ENCODE data around the gene MRPL10.

The MRPL10 gene

DNA sequence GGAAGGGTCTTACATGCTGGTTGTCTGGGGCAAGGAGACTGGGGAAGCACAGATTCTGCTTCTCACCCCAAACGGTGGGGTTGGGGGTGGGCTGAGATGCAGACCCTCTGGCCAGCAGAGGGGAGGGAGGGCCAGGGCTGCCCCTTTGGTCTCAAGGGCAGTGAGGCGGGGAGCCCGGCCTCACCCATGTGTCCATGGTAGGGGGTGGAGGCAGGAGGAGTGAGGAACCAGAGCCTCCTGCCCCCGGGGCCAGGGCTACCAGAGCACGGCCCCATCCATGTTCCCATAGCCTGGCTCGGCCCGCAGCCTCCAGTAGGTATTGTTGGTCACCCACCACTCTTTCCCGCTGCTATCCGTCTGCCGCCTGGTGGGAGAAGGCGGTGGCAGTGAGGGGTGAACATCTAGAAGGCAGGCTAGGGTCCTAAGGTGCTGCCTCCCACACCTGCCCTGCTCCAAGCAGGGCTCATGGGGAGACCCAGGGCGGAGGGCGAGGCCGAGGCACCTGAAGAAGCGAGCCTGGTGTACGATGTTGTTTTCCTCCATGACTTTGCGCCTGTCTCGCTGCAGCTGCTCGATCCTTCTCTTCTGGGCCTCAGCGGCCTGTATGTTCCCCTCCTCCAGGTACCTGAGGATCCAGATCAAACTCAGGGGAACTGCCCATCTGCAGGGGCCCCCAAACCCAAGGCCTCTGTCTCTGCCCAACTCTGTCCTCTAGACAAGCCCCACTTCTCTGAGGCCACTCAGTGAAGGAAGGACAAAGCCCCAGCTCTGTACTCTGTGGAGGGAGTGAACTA, 23.1 kb downstream of the MRPL10 start:
- Histone ChIP-seq H3K27ac (ENCODE audit: low read depth in 2 of 2, low read length in 2 of 2) (no peak overlapping the region), H3K36me3 (ENCODE audit: control insufficient read depth in 2 of 2, insufficient read depth in 2 of 2, low read length in 2 of 2) (peaks cover 49 to 51% of the 10 kb centered on the region in 2 donors), H3K4me3 (ENCODE audit: low read length in 2 of 2) (no peak overlapping the region), H3K27me3 (ENCODE audit: control insufficient read depth in 2 of 2, insufficient read depth in 2 of 2, low read length in 2 of 2) (no peaks in the 10 kb centered on the region), H3K9me3 (ENCODE audit: control insufficient read depth in 2 of 2, low read length in 2 of 2) (no peaks in the 10 kb centered on the region), H3K4me1 (ENCODE audit: control insufficient read depth in 2 of 2, insufficient read depth in 2 of 2, low read length in 2 of 2) (peaks cover 21 to 24% of the 10 kb centered on the region in 2 donors), H3K9ac (ENCODE audit: low read depth in 1 of 2, low read length in 2 of 2) (no peak overlapping the region)

DNA sequence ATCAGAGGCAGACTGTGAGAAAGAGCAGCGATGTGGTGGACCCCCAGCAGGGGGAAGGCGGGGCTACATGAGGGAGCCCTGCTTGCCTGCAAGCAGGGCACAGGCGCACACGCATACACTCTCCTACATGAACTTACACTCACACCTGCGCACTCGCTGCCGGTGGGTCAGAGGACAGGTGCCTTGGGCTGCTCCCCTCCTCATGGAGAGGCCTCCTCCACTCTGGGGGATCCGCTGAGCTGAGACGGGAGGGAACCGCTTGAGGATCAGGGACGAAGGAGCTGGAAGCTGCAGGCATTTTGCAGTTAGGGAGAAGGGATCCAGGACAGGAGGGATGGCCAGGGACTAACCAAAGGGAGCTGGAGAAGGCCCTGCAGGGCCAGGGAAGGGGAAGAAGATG, 23.9 kb downstream of the MRPL10 start:
- Histone ChIP-seq H3K4me3 (ENCODE audit: low read length in 2 of 2) (no peak overlapping the region), H3K9me3 (ENCODE audit: control insufficient read depth in 2 of 2, low read length in 2 of 2) (no peaks in the 10 kb centered on the region), H3K36me3 (ENCODE audit: control insufficient read depth in 2 of 2, insufficient read depth in 2 of 2, low read length in 2 of 2) (peaks cover 44 to 45% of the 10 kb centered on the region in 2 donors), H3K9ac (ENCODE audit: low read depth in 1 of 2, low read length in 2 of 2) (no peak overlapping the region), H3K27ac (ENCODE audit: low read depth in 2 of 2, low read length in 2 of 2) (no peak overlapping the region), H3K27me3 (ENCODE audit: control insufficient read depth in 2 of 2, insufficient read depth in 2 of 2, low read length in 2 of 2) (no peaks in the 10 kb centered on the region), H3K4me1 (ENCODE audit: control insufficient read depth in 2 of 2, insufficient read depth in 2 of 2, low read length in 2 of 2) (peaks cover 21 to 24% of the 10 kb centered on the region in 2 donors)

DNA sequence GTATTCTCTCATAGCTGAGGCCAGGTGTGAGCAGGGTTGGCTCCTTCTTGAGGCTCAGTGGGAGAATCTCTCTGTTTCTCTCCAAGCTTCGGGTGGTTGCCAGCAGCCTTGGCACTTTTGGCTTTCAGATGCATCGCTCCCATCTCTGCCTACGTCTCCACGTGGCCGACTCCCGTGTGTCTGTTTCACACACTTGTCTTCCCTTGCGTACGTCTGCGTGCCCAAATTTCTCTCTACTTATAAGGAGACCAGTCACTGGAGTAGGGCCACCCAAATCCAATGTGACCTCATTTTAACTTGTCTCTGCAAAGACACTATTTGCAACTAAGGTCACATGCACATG, 24.5 kb downstream of the MRPL10 start:
- H3K4me3 ChIP-seq (ENCODE audit: low read length in 2 of 2): no peak overlapping the region
- no peaks in the 10 kb centered on the region for H3K27me3 ChIP-seq (ENCODE audit: control insufficient read depth in 2 of 2, insufficient read depth in 2 of 2, low read length in 2 of 2)
- H3K4me1 ChIP-seq (ENCODE audit: control insufficient read depth in 2 of 2, insufficient read depth in 2 of 2, low read length in 2 of 2): peaks cover 21% of the 10 kb centered on the region in 2 donors
- no peaks in the 10 kb centered on the region for H3K9me3 ChIP-seq (ENCODE audit: control insufficient read depth in 2 of 2, low read length in 2 of 2)
- no peak overlapping the region for H3K9ac ChIP-seq (ENCODE audit: low read depth in 1 of 2, low read length in 2 of 2)
- no peak overlapping the region for H3K27ac ChIP-seq (ENCODE audit: low read depth in 2 of 2, low read length in 2 of 2)
- peaks cover 39 to 43% of the 10 kb centered on the region in 2 donors for H3K36me3 ChIP-seq (ENCODE audit: control insufficient read depth in 2 of 2, insufficient read depth in 2 of 2, low read length in 2 of 2)

DNA sequence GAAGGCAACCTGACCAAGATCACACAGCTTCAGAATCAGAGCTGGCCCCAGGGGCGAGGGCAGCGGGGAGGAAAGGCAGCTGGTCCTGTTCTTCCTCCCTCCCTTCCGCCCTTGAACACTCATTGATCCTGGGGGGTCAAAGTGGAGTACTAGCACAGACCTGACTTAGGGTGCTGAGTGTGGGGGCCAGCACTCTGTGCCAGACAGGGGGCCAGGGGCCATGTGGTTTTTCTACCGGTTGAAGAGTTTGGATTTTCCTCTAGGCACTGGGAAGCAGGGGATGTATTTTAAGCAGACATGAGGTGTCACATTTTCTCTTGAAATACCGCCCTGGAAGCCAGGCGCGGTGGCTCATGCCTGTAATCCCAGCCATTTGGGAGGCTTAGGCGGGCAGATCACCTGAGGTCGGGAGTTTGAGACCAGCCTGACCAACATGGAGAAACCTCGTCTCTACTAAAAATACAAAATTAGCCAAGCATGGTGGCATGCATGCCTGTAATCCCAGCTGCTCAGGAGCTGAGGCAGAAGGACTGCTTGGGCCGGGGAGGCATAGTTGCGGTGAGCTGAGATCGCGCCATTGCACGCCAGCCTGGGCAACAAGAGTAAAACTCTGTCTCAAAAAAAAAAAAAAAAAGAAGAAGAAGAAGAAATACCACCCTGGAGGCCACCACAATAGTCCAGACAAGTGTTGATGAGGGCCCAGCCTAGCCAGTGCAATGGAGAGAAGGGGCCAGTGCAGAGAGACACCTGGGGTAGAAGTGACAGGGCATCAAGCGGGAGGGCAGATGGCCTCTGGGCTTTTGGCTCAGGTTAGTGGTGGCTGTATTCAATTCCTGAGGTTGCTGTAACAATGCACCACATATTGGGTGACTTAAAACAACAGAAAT, 25.1 kb downstream of the MRPL10 start:
- no peak overlapping the region for H3K9ac ChIP-seq (ENCODE audit: low read depth in 1 of 2, low read length in 2 of 2)
- H3K27ac ChIP-seq (ENCODE audit: low read depth in 2 of 2, low read length in 2 of 2): no peak overlapping the region

DNA sequence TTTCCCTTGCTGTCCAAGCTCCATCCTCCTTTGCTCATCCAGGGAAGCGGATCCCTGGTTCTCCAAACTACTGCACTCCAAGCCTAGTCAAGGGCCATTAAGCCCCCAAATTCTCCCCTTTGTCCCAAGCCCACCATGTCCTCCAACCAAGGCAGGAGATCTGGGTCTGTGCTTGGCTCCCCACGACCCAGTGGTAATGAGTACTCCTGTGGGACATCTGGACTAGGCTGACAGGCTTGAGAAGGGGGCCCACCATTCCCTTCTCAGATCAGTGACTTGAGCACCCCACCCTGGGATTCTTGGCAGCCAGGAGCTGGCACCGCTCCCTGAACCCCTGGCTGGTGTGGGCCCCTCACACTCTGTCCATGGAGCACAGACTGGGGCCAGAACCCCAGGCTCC, 26.9 kb downstream of the MRPL10 start:
- Histone ChIP-seq H3K9me3 (ENCODE audit: control insufficient read depth in 2 of 2, low read length in 2 of 2) (no peaks in the 10 kb centered on the region), H3K36me3 (ENCODE audit: control insufficient read depth in 2 of 2, insufficient read depth in 2 of 2, low read length in 2 of 2) (peaks cover 29% of the 10 kb centered on the region in 2 donors), H3K27ac (ENCODE audit: low read depth in 2 of 2, low read length in 2 of 2) (no peak overlapping the region), H3K9ac (ENCODE audit: low read depth in 1 of 2, low read length in 2 of 2) (no peak overlapping the region), H3K4me1 (ENCODE audit: control insufficient read depth in 2 of 2, insufficient read depth in 2 of 2, low read length in 2 of 2) (peaks cover 0 to under 1% of the 10 kb centered on the region in 2 donors), H3K27me3 (ENCODE audit: control insufficient read depth in 2 of 2, insufficient read depth in 2 of 2, low read length in 2 of 2) (no peaks in the 10 kb centered on the region), H3K4me3 (ENCODE audit: low read length in 2 of 2) (no peak overlapping the region)

More for the DNA sequence above, 25.1 kb downstream of the MRPL10 start:
- Histone ChIP-seq H3K9me3 (ENCODE audit: control insufficient read depth in 2 of 2, low read length in 2 of 2) (no peaks in the 10 kb centered on the region), H3K4me3 (ENCODE audit: low read length in 2 of 2) (no peak overlapping the region), H3K27me3 (ENCODE audit: control insufficient read depth in 2 of 2, insufficient read depth in 2 of 2, low read length in 2 of 2) (no peaks in the 10 kb centered on the region), H3K36me3 (ENCODE audit: control insufficient read depth in 2 of 2, insufficient read depth in 2 of 2, low read length in 2 of 2) (peaks cover 37 to 39% of the 10 kb centered on the region in 2 donors), H3K4me1 (ENCODE audit: control insufficient read depth in 2 of 2, insufficient read depth in 2 of 2, low read length in 2 of 2) (peaks cover 15% of the 10 kb centered on the region in 2 donors)

DNA sequence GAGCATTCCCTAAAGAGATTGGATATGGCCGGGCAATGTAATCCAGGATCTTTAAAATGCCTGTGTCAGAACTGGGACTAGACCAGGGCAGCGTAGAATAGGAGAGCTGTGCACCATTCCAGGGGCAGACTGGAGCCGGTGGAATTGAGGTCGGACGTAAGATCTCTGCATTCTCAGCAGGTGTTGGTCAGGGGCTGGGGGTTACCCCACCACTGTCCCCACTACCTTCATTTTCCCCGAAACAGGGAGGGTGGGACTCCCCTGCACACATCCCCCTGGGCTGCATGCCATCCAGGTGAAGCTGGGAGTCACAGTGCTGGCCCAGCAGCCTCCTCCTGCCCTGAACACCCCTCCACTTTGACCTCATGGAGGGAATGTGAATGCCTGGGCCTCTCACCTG, 27.6 kb downstream of the MRPL10 start:
- H3K27ac ChIP-seq (ENCODE audit: low read depth in 2 of 2, low read length in 2 of 2): no peak overlapping the region
- H3K27me3 ChIP-seq (ENCODE audit: control insufficient read depth in 2 of 2, insufficient read depth in 2 of 2, low read length in 2 of 2): no peaks in the 10 kb centered on the region
- H3K36me3 ChIP-seq (ENCODE audit: control insufficient read depth in 2 of 2, insufficient read depth in 2 of 2, low read length in 2 of 2): peaks cover 22% of the 10 kb centered on the region in 2 donors
- no peak overlapping the region for H3K4me3 ChIP-seq (ENCODE audit: low read length in 2 of 2)
- H3K9me3 ChIP-seq (ENCODE audit: control insufficient read depth in 2 of 2, low read length in 2 of 2): no peaks in the 10 kb centered on the region
- H3K4me1 ChIP-seq (ENCODE audit: control insufficient read depth in 2 of 2, insufficient read depth in 2 of 2, low read length in 2 of 2): no peaks in the 10 kb centered on the region
- no peak overlapping the region for H3K9ac ChIP-seq (ENCODE audit: low read depth in 1 of 2, low read length in 2 of 2)

DNA sequence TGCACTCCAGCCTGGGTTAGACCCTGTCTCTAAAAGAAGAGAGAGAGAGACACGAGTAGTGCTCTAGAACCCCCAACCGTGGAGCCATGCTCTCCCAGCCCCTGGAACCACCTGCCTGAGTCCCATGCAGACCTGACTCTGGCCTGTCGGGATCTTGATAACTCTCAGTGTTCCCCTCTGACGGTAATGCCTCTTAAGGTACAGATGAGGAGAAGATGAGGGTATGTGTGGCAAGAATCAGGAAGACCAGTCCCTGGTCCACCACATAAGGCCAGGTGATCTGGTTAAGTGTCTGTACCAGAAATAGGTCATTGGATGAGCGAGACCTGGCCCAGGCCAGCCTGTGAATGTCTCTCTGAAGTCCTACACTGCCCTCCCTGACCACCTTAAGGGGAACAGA, 28.1 kb downstream of the MRPL10 start:
- no peaks in the 10 kb centered on the region for H3K9me3 ChIP-seq (ENCODE audit: control insufficient read depth in 2 of 2, low read length in 2 of 2)
- H3K27ac ChIP-seq (ENCODE audit: low read depth in 2 of 2, low read length in 2 of 2): no peak overlapping the region
- H3K4me1 ChIP-seq (ENCODE audit: control insufficient read depth in 2 of 2, insufficient read depth in 2 of 2, low read length in 2 of 2): no peaks in the 10 kb centered on the region
- no peaks in the 10 kb centered on the region for H3K27me3 ChIP-seq (ENCODE audit: control insufficient read depth in 2 of 2, insufficient read depth in 2 of 2, low read length in 2 of 2)
- H3K9ac ChIP-seq (ENCODE audit: low read depth in 1 of 2, low read length in 2 of 2): no peak overlapping the region
- H3K36me3 ChIP-seq (ENCODE audit: control insufficient read depth in 2 of 2, insufficient read depth in 2 of 2, low read length in 2 of 2): peaks cover 17% of the 10 kb centered on the region in 2 donors
- H3K4me3 ChIP-seq (ENCODE audit: low read length in 2 of 2): no peak overlapping the region

DNA sequence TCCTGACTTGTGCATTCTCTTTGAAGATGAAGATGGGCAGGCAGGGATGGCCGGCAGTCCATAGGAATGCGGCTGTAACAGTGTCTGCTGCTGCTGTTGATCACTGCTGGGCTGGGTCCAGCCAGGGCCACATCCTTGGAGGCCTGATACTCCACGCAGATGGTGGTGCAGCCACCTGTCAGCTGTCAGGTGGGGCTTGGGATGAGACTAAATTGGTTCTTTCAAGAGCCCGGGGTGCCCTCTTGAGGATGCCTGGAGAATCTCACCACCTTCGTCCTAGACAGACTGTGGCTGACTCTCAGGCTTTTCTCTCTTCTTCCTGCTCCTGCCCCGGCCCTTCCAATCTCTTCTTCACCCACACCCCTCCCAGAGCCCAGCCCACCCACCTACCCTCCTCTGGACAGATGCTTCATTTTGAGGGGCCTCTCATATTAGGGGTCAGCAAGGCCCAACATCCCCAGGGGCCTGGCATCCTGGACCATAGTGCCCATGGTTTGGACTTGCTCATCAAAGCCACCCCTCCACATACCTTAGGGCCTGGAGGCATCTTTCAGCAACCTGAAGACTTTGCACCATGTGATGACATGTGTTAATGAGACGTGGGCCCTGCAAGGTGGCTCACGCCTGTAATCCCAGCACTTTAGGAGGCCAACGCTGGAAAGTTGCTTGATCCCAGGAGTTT, 28.9 kb downstream of the MRPL10 start:
- H3K27ac ChIP-seq (ENCODE audit: low read depth in 2 of 2, low read length in 2 of 2): no peak overlapping the region
- no peaks in the 10 kb centered on the region for H3K9me3 ChIP-seq (ENCODE audit: control insufficient read depth in 2 of 2, low read length in 2 of 2)
- H3K27me3 ChIP-seq (ENCODE audit: control insufficient read depth in 2 of 2, insufficient read depth in 2 of 2, low read length in 2 of 2): no peaks in the 10 kb centered on the region
- no peaks in the 10 kb centered on the region for H3K4me1 ChIP-seq (ENCODE audit: control insufficient read depth in 2 of 2, insufficient read depth in 2 of 2, low read length in 2 of 2)
- H3K36me3 ChIP-seq (ENCODE audit: control insufficient read depth in 2 of 2, insufficient read depth in 2 of 2, low read length in 2 of 2): peaks cover 9 to 10% of the 10 kb centered on the region in 2 donors
- H3K4me3 ChIP-seq (ENCODE audit: low read length in 2 of 2): no peak overlapping the region
- no peak overlapping the region for H3K9ac ChIP-seq (ENCODE audit: low read depth in 1 of 2, low read length in 2 of 2)

DNA sequence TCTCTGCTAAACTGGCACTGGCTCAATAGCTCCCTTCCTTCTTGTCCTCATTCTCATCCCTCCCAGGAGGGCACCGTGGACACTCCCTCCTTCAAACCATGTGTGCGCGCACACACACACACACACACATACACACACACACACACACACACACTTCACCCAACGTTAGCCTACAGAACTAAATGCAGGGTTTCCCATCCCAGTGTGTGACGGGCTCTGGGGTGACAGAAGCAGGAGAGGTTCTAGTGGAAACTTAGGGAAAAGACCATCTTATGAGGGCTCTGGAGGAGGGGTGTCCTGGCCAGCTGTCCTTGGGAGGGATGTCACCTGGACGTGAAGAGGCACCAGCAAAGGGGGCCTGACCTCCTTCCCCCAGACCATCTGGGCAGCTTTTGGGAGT, 29.4 kb downstream of the MRPL10 start:
- no peaks in the 10 kb centered on the region for H3K9me3 ChIP-seq (ENCODE audit: control insufficient read depth in 2 of 2, low read length in 2 of 2)
- H3K27me3 ChIP-seq (ENCODE audit: control insufficient read depth in 2 of 2, insufficient read depth in 2 of 2, low read length in 2 of 2): no peaks in the 10 kb centered on the region
- no peaks in the 10 kb centered on the region for H3K4me1 ChIP-seq (ENCODE audit: control insufficient read depth in 2 of 2, insufficient read depth in 2 of 2, low read length in 2 of 2)
- no peak overlapping the region for H3K4me3 ChIP-seq (ENCODE audit: low read length in 2 of 2)
- no peak overlapping the region for H3K9ac ChIP-seq (ENCODE audit: low read depth in 1 of 2, low read length in 2 of 2)
- H3K36me3 ChIP-seq (ENCODE audit: control insufficient read depth in 2 of 2, insufficient read depth in 2 of 2, low read length in 2 of 2): peaks cover 4% of the 10 kb centered on the region in 2 donors
- H3K27ac ChIP-seq (ENCODE audit: low read depth in 2 of 2, low read length in 2 of 2): no peak overlapping the region
